GM23338 (cell line): ENCODE data around the gene KLHDC7B. TPM values are rescaled to one million over a fixed set of nuclear protein-coding genes. Genes with fewer than 3 reads are reported as not detected.

ENCODE experiments used
- CREB1 ChIP-seq: fragments of 250-450 bp; sonication (Bioruptor Pico); IDR thresholded peaks from 2 replicates; pipeline ENCODE4 v1.5.0; 2020; ENCODE audit warnings: low read depth, mild to moderate bottlenecking, moderate library complexity
- EZH2 ChIP-seq: fragments of 200-600 bp; sonication (generic); IDR thresholded peaks from one replicate; pipeline ENCODE4 v1.8.0; 2017; ENCODE audit warnings: antibody characterized with exemption, mild to moderate bottlenecking, low read depth; ENCODE audit not compliant: unreplicated experiment
- EZH2phosphoT487 ChIP-seq: fragments of 200-600 bp; sonication (generic); IDR thresholded peaks from one replicate; pipeline ENCODE4 v1.8.1; 2018; ENCODE audit warnings: antibody characterized with exemption; ENCODE audit not compliant: unreplicated experiment
- JUNB ChIP-seq: IDR thresholded peaks from one replicate; pipeline ENCODE4 v1.6.1; 2016; ENCODE audit warnings: antibody characterized with exemption; ENCODE audit not compliant: unreplicated experiment
- NANOG ChIP-seq: IDR thresholded peaks from 2 replicates; pipeline ENCODE4 v1.6.1; 2016; ENCODE audit warnings: antibody characterized with exemption, borderline replicate concordance
- REST ChIP-seq: IDR thresholded peaks from one replicate; pipeline ENCODE4 v1.6.1; 2018; ENCODE audit warnings: antibody characterized with exemption; ENCODE audit not compliant: unreplicated experiment
- STAT1 ChIP-seq: IDR thresholded peaks from one replicate; pipeline ENCODE4 v1.6.1; 2016; ENCODE audit warnings: antibody characterized with exemption; ENCODE audit not compliant: unreplicated experiment
- ZNF114 ChIP-seq: fragments of 250-450 bp; sonication (Bioruptor Pico); IDR thresholded peaks from 2 replicates; pipeline ENCODE4 v1.5.0; 2020; ENCODE audit warnings: mild to moderate bottlenecking, moderate library complexity
- ZNF331 ChIP-seq: fragments of 250-450 bp; sonication (Bioruptor Pico); IDR thresholded peaks from 2 replicates; pipeline ENCODE4 v1.5.0; 2020; ENCODE audit warnings: low read depth, mild to moderate bottlenecking, moderate library complexity
- ZNF462 ChIP-seq: fragments of 250-450 bp; sonication (Bioruptor Pico); IDR thresholded peaks from 2 replicates; pipeline ENCODE4 v1.5.0; 2020; ENCODE audit warnings: mild to moderate bottlenecking, moderate library complexity
- polyA plus RNA-seq: library from polyadenylated mRNA; unstranded; fragments of >200 nt; fragmentation: Nextera tagmentation; extraction: Ambion mirVana; gene quantifications from 2 replicates; pipeline ENCODE4 v1.2.1, GENCODE V29; 2016
- total RNA-seq: library from RNA; depleted of rRNA; stranded (reverse); fragments of >200 nt; shearing (Covaris generic); gene quantifications from 2 replicates; pipeline ENCODE4 v1.2.3, GENCODE V29; 2014

The KLHDC7B gene
- total and polyA plus RNA-seq, 2 experiments from 2014 or later, result not detected

- TF ChIP-seq ZNF462, result no peak
- TF ChIP-seq ZNF114 (CRISPR knock-in tag), result no peak
- no peak for TF ChIP-seq JUNB
- no peak for TF ChIP-seq NANOG
- TF ChIP-seq STAT1, result no peak
- no peak for TF ChIP-seq REST
- no peak for TF ChIP-seq ZNF331 (CRISPR knock-in tag)
- TF ChIP-seq EZH2, result no peak
- no peak for TF ChIP-seq CREB1 (CRISPR knock-in tag)
- TF ChIP-seq EZH2phosphoT487, result no peak
These were observed 17.9 kb downstream of the KLHDC7B start (continued) for GRCh38 chr22:50563413-50564160.
